ENCODE measurements around the gene ZSCAN5B. TPM values are rescaled to one million over a fixed set of nuclear protein-coding genes. Genes with fewer than 3 reads are reported as not detected.
"Not testable (repeated sequence)": the region's sequence is repeated elsewhere in the genome, so short reads cannot be mapped to it uniquely, and the experiment has no call there.

ZSCAN5B gene
- polyA plus RNA-seq, 1 experiment = not detected

- no peak overlapping the region for H3K4me3 ChIP-seq (ENCODE audit: low read depth, low read length)
- no peak overlapping the region for H3K27ac ChIP-seq (ENCODE audit: low read depth, low read length)
- peaks cover 13% of the 10 kb centered on the region for H3K9me3 ChIP-seq (ENCODE audit: control insufficient read depth, insufficient read depth, low read length)
- DNase-seq (ENCODE audit: low read depth, low spot score) = no peak
- no peaks in the 10 kb centered on the region for H3K27me3 ChIP-seq (ENCODE audit: control insufficient read depth, insufficient read depth, low read length)
- ChIA-PET POLR2A (no interaction called here), CTCF (no interaction called here)
- no peak for TF ChIP-seq CTCF (IDR thresholded peaks at IDR 0.05; ENCODE audit: low read depth, low read length)
These were observed 5.9 kb downstream of the ZSCAN5B start for GRCh38 chr19:56191711-56192110.

GRCh38 chr19:56191115-56191514 lies 6.5 kb downstream of the ZSCAN5B start:
- no peak for TF ChIP-seq CTCF (IDR thresholded peaks at IDR 0.05; ENCODE audit: low read depth, low read length)
- H3K27ac ChIP-seq (ENCODE audit: low read depth, low read length) = no peak overlapping the region
- no peaks in the 10 kb centered on the region for H3K27me3 ChIP-seq (ENCODE audit: control insufficient read depth, insufficient read depth, low read length)
- POLR2A ChIA-PET = no interaction called here
- CTCF ChIA-PET = no interaction called here
- H3K4me3 ChIP-seq (ENCODE audit: low read depth, low read length) = no peak overlapping the region
- peaks cover 8% of the 10 kb centered on the region for H3K9me3 ChIP-seq (ENCODE audit: control insufficient read depth, insufficient read depth, low read length)
- DNase-seq (ENCODE audit: low read depth, low spot score) = no peak

- H3K4me3 ChIP-seq (ENCODE audit: low read depth, low read length) = no peak overlapping the region
- peaks cover 4% of the 10 kb centered on the region for H3K9me3 ChIP-seq (ENCODE audit: control insufficient read depth, insufficient read depth, low read length)
- no peaks in the 10 kb centered on the region for H3K27me3 ChIP-seq (ENCODE audit: control insufficient read depth, insufficient read depth, low read length)
- no peak for DNase-seq (ENCODE audit: low read depth, low spot score)
- no peak overlapping the region for H3K27ac ChIP-seq (ENCODE audit: low read depth, low read length)
- CTCF ChIA-PET = no interaction called here
- no peak for TF ChIP-seq CTCF (IDR thresholded peaks at IDR 0.05; ENCODE audit: low read depth, low read length)
- POLR2A ChIA-PET = no interaction called here
These were observed 7.8 kb downstream of the ZSCAN5B start for GRCh38 chr19:56189785-56190184.

GRCh38 chr19:56177564-56178243 lies 19.9 kb downstream of the ZSCAN5B start:
- no peak for TF ChIP-seq CTCF (IDR thresholded peaks at IDR 0.05; ENCODE audit: low read depth, low read length)
- Histone ChIP-seq H3K4me3 (ENCODE audit: low read depth, low read length) (no peak overlapping the region), H3K27ac (ENCODE audit: low read depth, low read length) (no peak overlapping the region), H3K27me3 (ENCODE audit: control insufficient read depth, insufficient read depth, low read length) (peaks cover 4% of the 10 kb centered on the region), H3K9me3 (ENCODE audit: control insufficient read depth, insufficient read depth, low read length) (peaks cover 10% of the 10 kb centered on the region; the same call in 1 of the 2 replicates)
- ChIA-PET CTCF (interaction anchor here (1.0 to 1.8 kb wide), 7 partner anchors 8 to 155 kb away, joined by 3 to 8 read pairs (median 4); no protein-coding TSS in a partner anchor), POLR2A (no interaction called here)
- DNase-seq (ENCODE audit: low read depth, low spot score) = no peak

GRCh38 chr19:56176881-56177280 lies 20.7 kb downstream of the ZSCAN5B start:
- ChIA-PET CTCF (interaction anchor here (1.0 kb wide), 2 partner anchors 98 to 104 kb away, joined by 3 read pairs; no protein-coding TSS in a partner anchor), POLR2A (no interaction called here)
- Histone ChIP-seq H3K27me3 (ENCODE audit: control insufficient read depth, insufficient read depth, low read length) (peaks cover 4% of the 10 kb centered on the region), H3K9me3 (ENCODE audit: control insufficient read depth, insufficient read depth, low read length) (peaks cover 8% of the 10 kb centered on the region; the same call in 1 of the 2 replicates), H3K27ac (ENCODE audit: low read depth, low read length) (no peak overlapping the region), H3K4me3 (ENCODE audit: low read depth, low read length) (no peak overlapping the region)
- TF ChIP-seq CTCF (IDR thresholded peaks at IDR 0.05; ENCODE audit: low read depth, low read length) = no peak
- DNase-seq (ENCODE audit: low read depth, low spot score) = no peak

- H3K27ac ChIP-seq (ENCODE audit: low read depth, low read length); H3K4me3 ChIP-seq (ENCODE audit: low read depth, low read length); DNase-seq (ENCODE audit: low read depth, low spot score); H3K9me3 ChIP-seq (ENCODE audit: control insufficient read depth, insufficient read depth, low read length); POLR2A ChIA-PET; H3K27me3 ChIP-seq (ENCODE audit: control insufficient read depth, insufficient read depth, low read length): not testable (repeated sequence)
- CTCF ChIA-PET = interaction anchor here (0.6 to 10.6 kb wide), 3 partner anchors 99 to 574 kb away, joined by 3 to 140 read pairs (median 4); no protein-coding TSS in a partner anchor
These were observed 21.3 kb downstream of the ZSCAN5B start for GRCh38 chr19:56176310-56176709.

GRCh38 chr19:56175861-56176307 lies 21.7 kb downstream of the ZSCAN5B start, which contains the start of gene GALP:
Gene GALP (plus strand): TSS chr19:56176008. CDS start chr19:56177109, 1,101 bp downstream.
- H3K9me3 ChIP-seq (ENCODE audit: control insufficient read depth, insufficient read depth, low read length); POLR2A ChIA-PET; H3K27me3 ChIP-seq (ENCODE audit: control insufficient read depth, insufficient read depth, low read length); DNase-seq (ENCODE audit: low read depth, low spot score); H3K4me3 ChIP-seq (ENCODE audit: low read depth, low read length); H3K27ac ChIP-seq (ENCODE audit: low read depth, low read length): not testable (repeated sequence)
- CTCF ChIA-PET = interaction anchor here (0.5 to 10.6 kb wide), 3 partner anchors 99 to 1290 kb away, joined by 4 to 140 read pairs (median 4); no protein-coding TSS in a partner anchor
